NT2/D1 (cell line): ENCODE data around the gene ERMN.
"Not testable (repeated sequence)": the region's sequence is repeated elsewhere in the genome, so short reads cannot be mapped to it uniquely, and the experiment has no call there.

Experiments
- DNase-seq: peaks from one replicate; pipeline ENCODE4 v3.0.0-alpha.2; 2011; ENCODE audit warnings: low read depth, low spot score
- H3K27me3 ChIP-seq: 2 replicates; pipeline ENCODE4 v1.6.0; 2011; ENCODE audit warnings: mild to moderate bottlenecking; ENCODE audit not compliant: insufficient read length, insufficient read depth
- H3K36me3 ChIP-seq: 2 replicates; pipeline ENCODE4 v1.6.1; 2011; ENCODE audit warnings: mild to moderate bottlenecking, low read length, mixed read lengths; ENCODE audit not compliant: insufficient read depth, insufficient read length
- H3K4me1 ChIP-seq: 2 replicates; pipeline ENCODE4 v1.5.1; 2011; ENCODE audit not compliant: insufficient read depth, insufficient read length
- H3K4me3 ChIP-seq: 2 replicates; pipeline ENCODE4 v1.5.1; 2011; ENCODE audit warnings: low read depth; ENCODE audit not compliant: insufficient read length
- H3K9ac ChIP-seq: 2 replicates; pipeline ENCODE4 v1.6.0; 2011; ENCODE audit warnings: low read depth; ENCODE audit not compliant: insufficient read length
- H3K9me3 ChIP-seq: 2 replicates; pipeline ENCODE4 v1.5.1; 2011; ENCODE audit warnings: mild to moderate bottlenecking, low read length; ENCODE audit not compliant: insufficient read depth
- SUZ12 ChIP-seq: IDR thresholded peaks from 2 replicates; pipeline ENCODE4 v1.6.1; 2011; ENCODE audit not compliant: insufficient read length, insufficient read depth; ENCODE audit errors: extremely low read depth
- YY1 ChIP-seq: IDR thresholded peaks from 2 replicates; pipeline ENCODE4 v1.6.1; 2011; ENCODE audit not compliant: insufficient read length, insufficient read depth
- ZNF274 ChIP-seq: IDR thresholded peaks from 2 replicates; pipeline ENCODE4 v1.6.1; 2011; ENCODE audit warnings: mild to moderate bottlenecking, low read depth, low read length

ERMN gene, protein sequence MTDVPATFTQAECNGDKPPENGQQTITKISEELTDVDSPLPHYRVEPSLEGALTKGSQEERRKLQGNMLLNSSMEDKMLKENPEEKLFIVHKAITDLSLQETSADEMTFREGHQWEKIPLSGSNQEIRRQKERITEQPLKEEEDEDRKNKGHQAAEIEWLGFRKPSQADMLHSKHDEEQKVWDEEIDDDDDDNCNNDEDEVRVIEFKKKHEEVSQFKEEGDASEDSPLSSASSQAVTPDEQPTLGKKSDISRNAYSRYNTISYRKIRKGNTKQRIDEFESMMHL

GRCh38 chr2:157325786-157326185 is at the start of gene ERMN:
TSS of gene ERMN (minus strand) at chr2:157325824. CDS start at chr2:157325642, 182 bp downstream.
- H3K27me3 ChIP-seq, result no peaks in the 10 kb centered on the region
- H3K36me3 ChIP-seq, result no peaks in the 10 kb centered on the region
- H3K4me1 ChIP-seq, result no peaks in the 10 kb centered on the region
- no peak within 1 kb of the TSS for H3K9ac ChIP-seq
- no peak within 1 kb of the TSS for H3K4me3 ChIP-seq
- DNase-seq, result peak; percentile 40
- H3K9me3 ChIP-seq, result peaks cover 4% of the 10 kb centered on the region; the same call in 1 of the 2 replicates
- no peak for TF ChIP-seq SUZ12
- no peak for TF ChIP-seq YY1
- no peak for TF ChIP-seq ZNF274

- TF ChIP-seq YY1 (no peak), ZNF274 (no peak), SUZ12 (no peak)
- Histone ChIP-seq H3K27me3 (no peaks in the 10 kb centered on the region), H3K4me3 (no peak overlapping the region), H3K9ac (no peak overlapping the region), H3K9me3 (peaks cover 22% of the 10 kb centered on the region), H3K4me1 (no peaks in the 10 kb centered on the region), H3K36me3 (no peaks in the 10 kb centered on the region)
- DNase-seq, result no peak
Measured at GRCh38 chr2:157375384-157375783, 49.8 kb upstream of the ERMN start.

DNA sequence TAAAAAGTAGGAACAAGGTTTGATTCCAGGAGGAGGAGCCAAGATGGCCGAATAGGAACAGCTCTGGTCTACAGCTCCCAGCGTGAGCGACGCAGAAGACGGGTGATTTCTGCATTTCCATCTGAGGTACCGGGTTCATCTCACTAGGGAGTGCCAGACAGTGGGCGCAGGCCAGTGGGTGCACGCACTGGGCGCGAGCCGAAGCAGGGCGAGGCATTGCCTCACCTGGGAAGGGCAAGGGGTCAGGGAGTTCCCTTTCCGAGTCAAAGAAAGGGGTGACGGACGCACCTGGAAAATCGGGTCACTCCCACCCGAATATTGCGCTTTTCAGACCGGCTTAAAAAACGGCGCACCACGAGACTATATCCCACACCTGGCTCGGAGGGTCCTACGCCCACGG is 42.9 kb upstream of the ERMN start:
- not testable (repeated sequence) for H3K27me3 ChIP-seq, H3K36me3 ChIP-seq, H3K4me3 ChIP-seq, H3K4me1 ChIP-seq, H3K9me3 ChIP-seq, H3K9ac ChIP-seq, DNase-seq

DNA sequence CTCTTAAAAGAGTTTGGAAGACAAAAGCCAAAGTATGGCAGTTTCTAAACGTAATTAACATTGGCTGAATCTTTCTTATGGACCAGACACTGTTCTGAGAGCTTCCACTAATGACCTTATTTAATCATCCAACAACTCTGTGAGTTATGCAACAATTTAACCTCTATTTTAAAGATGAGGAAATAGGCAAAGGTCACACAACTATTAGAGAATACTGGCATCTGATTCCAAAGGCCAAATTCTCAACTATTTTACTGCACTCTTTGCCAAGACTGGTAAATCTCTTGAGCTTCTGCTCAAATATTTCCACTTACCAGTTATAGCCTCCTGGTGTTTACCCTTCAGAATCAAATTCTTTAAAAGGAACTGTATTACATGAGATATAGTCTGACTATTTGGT is 42.1 kb upstream of the ERMN start:
- Histone ChIP-seq H3K9ac (no peak overlapping the region), H3K27me3 (no peaks in the 10 kb centered on the region), H3K4me1 (no peaks in the 10 kb centered on the region), H3K4me3 (no peak overlapping the region), H3K36me3 (no peaks in the 10 kb centered on the region), H3K9me3 (peaks cover 10% of the 10 kb centered on the region)
- no peak for DNase-seq
- TF ChIP-seq YY1, result no peak

DNA sequence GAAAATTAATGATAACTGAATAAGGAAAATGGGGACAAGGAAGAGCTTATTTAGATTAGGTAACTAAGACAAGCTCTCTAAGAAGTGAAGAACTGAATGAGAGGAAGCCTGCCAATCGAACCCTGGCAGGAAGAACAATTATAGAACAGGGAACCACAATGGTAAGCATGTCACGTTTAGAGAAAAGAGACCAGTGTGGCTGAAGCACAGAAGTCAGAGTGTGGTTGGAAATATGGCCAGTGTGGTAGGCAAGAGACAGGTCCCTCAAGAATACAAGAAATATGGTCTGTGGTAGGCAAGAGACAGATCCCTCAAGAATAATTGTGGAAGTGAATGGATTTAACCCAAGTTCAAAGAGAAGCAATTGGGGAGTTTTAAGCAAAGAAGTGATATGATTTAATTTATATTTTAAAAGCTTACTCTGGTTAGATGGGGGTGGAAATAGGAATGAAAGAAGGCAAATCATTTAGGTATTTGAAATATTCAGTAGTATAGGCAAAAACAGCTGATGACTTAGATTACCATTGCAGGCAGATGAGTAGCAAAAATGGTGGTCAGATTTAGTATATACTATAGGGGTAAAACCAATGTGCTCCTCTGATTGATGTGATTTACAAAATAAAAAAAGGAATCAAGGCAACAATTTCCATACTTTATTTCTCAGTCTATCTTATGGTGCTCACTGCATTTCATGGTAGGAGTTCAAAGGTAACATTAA is 38.8 kb upstream of the ERMN start:
- peaks cover 25% of the 10 kb centered on the region for H3K9me3 ChIP-seq
- H3K9ac ChIP-seq, result no peak overlapping the region
- no peaks in the 10 kb centered on the region for H3K4me1 ChIP-seq
- no peak overlapping the region for H3K4me3 ChIP-seq
- TF ChIP-seq ZNF274 (no peak), SUZ12 (no peak), YY1 (no peak)
- DNase-seq, result no peak
- H3K27me3 ChIP-seq, result no peaks in the 10 kb centered on the region
- no peaks in the 10 kb centered on the region for H3K36me3 ChIP-seq

GRCh38 chr2:157363612-157364101 is 38.0 kb upstream of the ERMN start:
- no peaks in the 10 kb centered on the region for H3K27me3 ChIP-seq
- H3K36me3 ChIP-seq, result no peaks in the 10 kb centered on the region
- no peaks in the 10 kb centered on the region for H3K4me1 ChIP-seq
- no peak overlapping the region for H3K9ac ChIP-seq
- H3K9me3 ChIP-seq, result peaks cover 25% of the 10 kb centered on the region
- H3K4me3 ChIP-seq, result no peak overlapping the region
- DNase-seq, result no peak
- TF ChIP-seq ZNF274 (no peak), YY1 (no peak), SUZ12 (no peak)

- H3K4me1 ChIP-seq, result no peaks in the 10 kb centered on the region
- no peak overlapping the region for H3K9ac ChIP-seq
- no peak overlapping the region for H3K4me3 ChIP-seq
- H3K9me3 ChIP-seq, result peaks cover 18% of the 10 kb centered on the region
- no peak for DNase-seq
- TF ChIP-seq YY1 (no peak), SUZ12 (no peak), ZNF274 (no peak)
- H3K27me3 ChIP-seq, result no peaks in the 10 kb centered on the region
- H3K36me3 ChIP-seq, result no peaks in the 10 kb centered on the region
Measured at GRCh38 chr2:157362627-157363026, 37.0 kb upstream of the ERMN start.
